CD4-positive, CD25-positive, alpha-beta regulatory T cell (primary cell): ENCODE measurements around the gene ANXA9. TPM values are rescaled to one million over a fixed set of nuclear protein-coding genes. Genes with fewer than 3 reads are reported as not detected.

Experiments used
- ATAC-seq, 2 donors: fragments of 150-1000 bp; cut with Tn5 transposase; one replicate each; pipeline ENCODE4 v1.10.0; 2021; ENCODE audit warnings: low read depth in 2 of 2, moderate number of reproducible peaks in 2 of 2, moderate library complexity in 1 of 2
- DNase-seq, 3 donors: peaks; one replicate each; pipeline versions ENCODE4 v3.0.0 to v3.0.0-alpha.2; 2012 to 2022; ENCODE audit warnings: mixed read lengths in 1 of 3
- H3K27ac ChIP-seq: one replicate; pipeline ENCODE4 v1.7.0; 2013; ENCODE audit warnings: mild to moderate bottlenecking, low read length; ENCODE audit not compliant: insufficient read depth, poor library complexity, severe bottlenecking
- H3K27me3 ChIP-seq: one replicate; pipeline ENCODE4 v1.7.0; 2013; ENCODE audit warnings: low read length; ENCODE audit not compliant: control insufficient read depth, insufficient read depth
- H3K36me3 ChIP-seq: one replicate; pipeline ENCODE4 v1.7.0; 2013; ENCODE audit warnings: mild to moderate bottlenecking, low read length, moderate library complexity; ENCODE audit not compliant: control insufficient read depth, insufficient read depth
- H3K4me1 ChIP-seq: 2 replicates; pipeline ENCODE4 v1.7.0; 2013; ENCODE audit warnings: mild to moderate bottlenecking, low read length; ENCODE audit not compliant: insufficient read depth, control insufficient read depth, poor library complexity, severe bottlenecking
- H3K4me3 ChIP-seq: one replicate; pipeline ENCODE4 v1.7.0; 2013; ENCODE audit warnings: low read depth, mild to moderate bottlenecking, low read length, moderate library complexity
- H3K9me3 ChIP-seq, 2 experiments: 1 replicate in 1 of 2; 2 replicates in 1 of 2; pipeline ENCODE4 v1.7.0; 2013; ENCODE audit warnings: low read length in 2 of 2, mild to moderate bottlenecking in 1 of 2, moderate library complexity in 1 of 2; ENCODE audit not compliant: control insufficient read depth in 2 of 2
- H3K27ac Mint-ChIP-seq, 3 donors: one replicate each; pipeline ENCODE4 v1.8.0; 2020 to 2022; ENCODE audit warnings: mild to moderate bottlenecking in 3 of 3, mixed read lengths in 3 of 3, moderate library complexity in 2 of 3
- H3K27me3 Mint-ChIP-seq: one replicate; pipeline ENCODE4 v1.8.0; 2022; ENCODE audit warnings: mild to moderate bottlenecking, mixed read lengths
- H3K36me3 Mint-ChIP-seq: one replicate; pipeline ENCODE4 v1.8.0; 2020; ENCODE audit warnings: mixed read lengths
- H3K4me1 Mint-ChIP-seq, 4 donors: one replicate each; pipeline ENCODE4 v1.8.0; 2020 to 2022; ENCODE audit warnings: mixed read lengths in 4 of 4, mild to moderate bottlenecking in 1 of 4
- H3K4me3 Mint-ChIP-seq, 4 donors: one replicate each; pipeline ENCODE4 v1.8.0; 2020 to 2022; ENCODE audit warnings: mild to moderate bottlenecking in 4 of 4, mixed read lengths in 4 of 4, moderate library complexity in 3 of 4
- H3K9me3 Mint-ChIP-seq, 7 donors: one replicate each; pipeline ENCODE4 v1.8.0; 2020 to 2022; ENCODE audit warnings: mixed read lengths in 7 of 7, mild to moderate bottlenecking in 3 of 7, moderate library complexity in 2 of 7
- polyA plus RNA-seq, 4 donors: library from polyadenylated mRNA; unstranded; fragments of 300-500 nt; fragmentation: Illumina TruSeq; gene quantifications; one replicate each; pipeline ENCODE4 v1.2.3, GENCODE V29; 2021
- total RNA-seq: library from RNA; stranded (reverse); gene quantifications from one replicate; pipeline ENCODE4 v1.2.3, GENCODE V29; 2022

ANXA9 gene
- total and polyA plus RNA-seq, 5 donors from 2014 or later: not detected

- peak overlapping the region in 2 of 3 donors; percentile 34 to 82 for H3K27ac Mint-ChIP-seq
- Histone ChIP-seq H3K27me3 (no peaks in the 10 kb centered on the region), H3K4me1 (no peaks in the 10 kb centered on the region), H3K36me3 (peaks cover 17% of the 10 kb centered on the region), H3K9me3 (no peaks in the 10 kb centered on the region), H3K27ac (no peak overlapping the region), H3K4me3 (no peak overlapping the region)
- H3K36me3 Mint-ChIP-seq: peaks cover 28% of the 10 kb centered on the region
- no peak overlapping the region for H3K4me3 Mint-ChIP-seq
- H3K9me3 Mint-ChIP-seq: no peaks in the 10 kb centered on the region
- H3K27me3 Mint-ChIP-seq: no peaks in the 10 kb centered on the region
- ATAC-seq: no peak
- no peak for DNase-seq
- H3K4me1 Mint-ChIP-seq: peaks cover 8 to 15% (median 13%) of the 10 kb centered on the region in 4 donors
Measured at GRCh38 chr1:151037032-151037431, 54.9 kb downstream of the ANXA9 start.

GRCh38 chr1:151039521-151039920, 57.4 kb downstream of the ANXA9 start:
- no peaks in the 10 kb centered on the region for H3K4me1 ChIP-seq
- peak overlapping the region in 1 of 3 donors; percentile 11 for H3K27ac Mint-ChIP-seq

GRCh38 chr1:151043163-151043562, 61.1 kb downstream of the ANXA9 start:
- no peaks in the 10 kb centered on the region for H3K36me3 ChIP-seq
- peaks cover 19% of the 10 kb centered on the region for H3K4me1 ChIP-seq
- Mint-ChIP-seq H3K27me3 (no peaks in the 10 kb centered on the region), H3K27ac (peak overlapping the region; percentile 52 to 91 (median 55)), H3K4me3 (peak overlapping the region in 2 of 4 donors; percentile 38 to 78), H3K9me3 (no peaks in the 10 kb centered on the region), H3K36me3 (peaks cover 8% of the 10 kb centered on the region), H3K4me1 (peaks cover 22 to 48% (median 30%) of the 10 kb centered on the region in 4 donors)
- H3K27ac ChIP-seq: no peak overlapping the region
- peak in 1 of 3 donors; percentile 33 for DNase-seq
- H3K27me3 ChIP-seq: no peaks in the 10 kb centered on the region
- H3K4me3 ChIP-seq: no peak overlapping the region
- ATAC-seq: no peak
- H3K9me3 ChIP-seq: no peaks in the 10 kb centered on the region

More at GRCh38 chr1:151039521-151039920, 57.4 kb downstream of the ANXA9 start:
- peaks cover 19% of the 10 kb centered on the region for H3K36me3 Mint-ChIP-seq
- Histone ChIP-seq H3K27ac (no peak overlapping the region), H3K27me3 (no peaks in the 10 kb centered on the region), H3K36me3 (peaks cover 8% of the 10 kb centered on the region), H3K4me3 (no peak overlapping the region), H3K9me3 (no peaks in the 10 kb centered on the region)
- H3K4me1 Mint-ChIP-seq: peaks cover 15 to 32% (median 21%) of the 10 kb centered on the region in 4 donors
- ATAC-seq: no peak
- peak overlapping the region in 1 of 4 donors; percentile 24 for H3K4me3 Mint-ChIP-seq
- no peak for DNase-seq
- H3K27me3 Mint-ChIP-seq: no peaks in the 10 kb centered on the region
- H3K9me3 Mint-ChIP-seq: no peaks in the 10 kb centered on the region

Other genes starting within 250 kb of the ANXA9 start
- gene CTSS, start 216.5 kb upstream of the ANXA9 start, total RNA-seq: 114 TPM
- gene CTSS, start 216.5 kb upstream of the ANXA9 start, polyA plus RNA-seq: 100 to 1,000 TPM; 158 to 227 (median 205) TPM
- gene CTSK, start 174.0 kb upstream of the ANXA9 start, total RNA-seq: 18.0 TPM
- gene CTSK, start 174.0 kb upstream of the ANXA9 start, polyA plus RNA-seq: 1 to 10 TPM in 1 of 4 donors, under 1 TPM in 2, not detected in 1; 0.10 to 1.4 (median 0.82) TPM
- gene ARNT, start 105.7 kb upstream of the ANXA9 start, total RNA-seq: 43.3 TPM
- gene ARNT, start 105.7 kb upstream of the ANXA9 start, polyA plus RNA-seq: 10 to 100 TPM; 25.9 to 29.0 (median 27.0) TPM
- not detected for gene CTXND2, start 95.2 kb upstream of the ANXA9 start, total RNA-seq
- not detected for gene CTXND2, start 95.2 kb upstream of the ANXA9 start, polyA plus RNA-seq
- 48.7 TPM for gene SETDB1, start 55.9 kb upstream of the ANXA9 start, total RNA-seq
- gene SETDB1, start 55.9 kb upstream of the ANXA9 start, polyA plus RNA-seq: 10 to 100 TPM in 3 of 4 donors, 1 to 10 TPM in 1; 9.4 to 13.6 (median 12.3) TPM
- gene CERS2, start 7.5 kb upstream of the ANXA9 start, total RNA-seq: 99.1 TPM
- gene CERS2, start 7.5 kb upstream of the ANXA9 start, polyA plus RNA-seq: 100 to 1,000 TPM; 179 to 201 (median 189) TPM
- gene MINDY1, start 24.6 kb downstream of the ANXA9 start, total RNA-seq: 12.9 TPM
- gene MINDY1, start 24.6 kb downstream of the ANXA9 start, polyA plus RNA-seq: 1 to 10 TPM; 3.0 to 8.9 (median 5.1) TPM
- gene PRUNE1, start 26.2 kb downstream of the ANXA9 start, total RNA-seq: 18.0 TPM
- gene PRUNE1, start 26.2 kb downstream of the ANXA9 start, polyA plus RNA-seq: 10 to 100 TPM; 46.5 to 56.3 (median 52.3) TPM
- gene BNIPL, start 54.3 kb downstream of the ANXA9 start, total RNA-seq: 0.94 TPM
- under 1 TPM; 0.07 to 0.43 (median 0.18) TPM for gene BNIPL, start 54.3 kb downstream of the ANXA9 start, polyA plus RNA-seq
- 0.67 TPM for gene C1orf56, start 65.5 kb downstream of the ANXA9 start, total RNA-seq
- 1 to 10 TPM; 3.5 to 4.8 (median 4.1) TPM for gene C1orf56, start 65.5 kb downstream of the ANXA9 start, polyA plus RNA-seq
- gene CDC42SE1, start 77.3 kb downstream of the ANXA9 start, total RNA-seq: 496 TPM
- gene CDC42SE1, start 77.3 kb downstream of the ANXA9 start, polyA plus RNA-seq: 100 to 1,000 TPM; 119 to 152 (median 140) TPM
- 3.9 TPM for gene MLLT11, start 78.1 kb downstream of the ANXA9 start, total RNA-seq
- gene MLLT11, start 78.1 kb downstream of the ANXA9 start, polyA plus RNA-seq: 1 to 10 TPM; 3.1 to 4.4 (median 4.2) TPM
- 26.4 TPM for gene GABPB2, start 88.5 kb downstream of the ANXA9 start, total RNA-seq
- 1 to 10 TPM; 5.4 to 8.1 (median 6.0) TPM for gene GABPB2, start 88.5 kb downstream of the ANXA9 start, polyA plus RNA-seq
- gene SEMA6C, start 164.3 kb downstream of the ANXA9 start, total RNA-seq: 7.2 TPM
- under 1 TPM; 0.63 to 0.76 (median 0.73) TPM for gene SEMA6C, start 164.3 kb downstream of the ANXA9 start, polyA plus RNA-seq
- gene TNFAIP8L2, start 174.4 kb downstream of the ANXA9 start, total RNA-seq: 4.3 TPM
- gene TNFAIP8L2, start 174.4 kb downstream of the ANXA9 start, polyA plus RNA-seq: 10 to 100 TPM; 32.9 to 62.5 (median 47.2) TPM
- 0.54 TPM for gene LYSMD1, start 183.6 kb downstream of the ANXA9 start, total RNA-seq
- under 1 TPM in 3 of 4 donors, not detected in 1; 0.14 to 0.18 (median 0.14) TPM for gene LYSMD1, start 183.6 kb downstream of the ANXA9 start, polyA plus RNA-seq
- gene SCNM1, start 183.9 kb downstream of the ANXA9 start, total RNA-seq: 51.0 TPM
- 100 to 1,000 TPM in 1 of 4 donors, 10 to 100 TPM in 3; 74.3 to 104 (median 90.5) TPM for gene SCNM1, start 183.9 kb downstream of the ANXA9 start, polyA plus RNA-seq
- gene TMOD4, start 193.7 kb downstream of the ANXA9 start, total RNA-seq: 3.3 TPM
- gene TMOD4, start 193.7 kb downstream of the ANXA9 start, polyA plus RNA-seq: not detected
- gene VPS72, start 207.9 kb downstream of the ANXA9 start, total RNA-seq: 41.8 TPM
- 100 to 1,000 TPM in 1 of 4 donors, 10 to 100 TPM in 3; 83.0 to 101 (median 95.0) TPM for gene VPS72, start 207.9 kb downstream of the ANXA9 start, polyA plus RNA-seq
- 60.3 TPM for gene PIP5K1A, start 216.3 kb downstream of the ANXA9 start, total RNA-seq
- gene PIP5K1A, start 216.3 kb downstream of the ANXA9 start, polyA plus RNA-seq: 10 to 100 TPM; 12.0 to 17.5 (median 15.1) TPM